IMR-90 (cell line): ENCODE measurements around the gene ZRSR2.
A peak's percentile ranks its signal among the peaks of the same experiment; 100 is the strongest.

Experiments
- BHLHE40 ChIP-seq: fragments of 150-350 bp; IDR thresholded peaks from 2 replicates; pipeline ENCODE4 v1.6.1; 2016; ENCODE audit warnings: mild to moderate bottlenecking, low read depth, low read length
- SMC3 ChIP-seq: fragments of 150-350 bp; IDR thresholded peaks from 2 replicates; pipeline ENCODE4 v1.6.1; 2016; ENCODE audit warnings: low read depth, mild to moderate bottlenecking, antibody characterized with exemption, low read length, moderate library complexity
- TF ChIP-seq, protein P1 (sequence below): conservative IDR thresholded peaks from 2 replicates; pipeline ENCODE4 v1.5.1; 2012; ENCODE audit warnings: mild to moderate bottlenecking, low read depth, low read length, improper control_type of control experiment

DNA sequence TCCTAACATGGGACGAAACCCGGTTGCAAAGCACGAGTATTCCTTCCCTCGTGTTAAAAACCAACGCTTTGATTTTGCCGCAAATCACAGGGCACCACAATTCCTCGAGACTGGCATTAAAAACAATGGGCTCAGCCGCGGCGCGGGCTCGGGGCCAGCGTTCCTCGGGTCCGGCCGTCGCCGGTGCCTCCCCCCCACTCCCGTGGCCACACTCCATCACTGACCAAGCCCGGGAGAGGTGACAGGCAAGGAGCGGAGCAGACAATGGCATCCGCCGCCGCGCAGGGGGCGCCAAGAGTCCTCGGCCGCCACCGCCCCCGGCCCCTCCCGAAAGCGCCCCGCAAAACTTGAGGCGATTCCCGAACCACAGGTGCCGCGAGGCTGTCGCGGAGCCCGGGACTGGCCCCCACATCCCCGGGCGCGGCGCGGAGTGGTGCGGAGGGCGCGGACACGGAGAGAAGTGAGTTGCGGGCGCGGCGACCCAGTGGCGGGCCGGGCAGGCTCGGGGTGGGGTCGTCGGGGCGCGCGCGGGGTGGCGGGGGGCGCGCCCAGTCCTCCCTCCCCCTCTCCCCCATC, 63.9 kb downstream of the ZRSR2 start:
- TF ChIP-seq, protein P1, sequence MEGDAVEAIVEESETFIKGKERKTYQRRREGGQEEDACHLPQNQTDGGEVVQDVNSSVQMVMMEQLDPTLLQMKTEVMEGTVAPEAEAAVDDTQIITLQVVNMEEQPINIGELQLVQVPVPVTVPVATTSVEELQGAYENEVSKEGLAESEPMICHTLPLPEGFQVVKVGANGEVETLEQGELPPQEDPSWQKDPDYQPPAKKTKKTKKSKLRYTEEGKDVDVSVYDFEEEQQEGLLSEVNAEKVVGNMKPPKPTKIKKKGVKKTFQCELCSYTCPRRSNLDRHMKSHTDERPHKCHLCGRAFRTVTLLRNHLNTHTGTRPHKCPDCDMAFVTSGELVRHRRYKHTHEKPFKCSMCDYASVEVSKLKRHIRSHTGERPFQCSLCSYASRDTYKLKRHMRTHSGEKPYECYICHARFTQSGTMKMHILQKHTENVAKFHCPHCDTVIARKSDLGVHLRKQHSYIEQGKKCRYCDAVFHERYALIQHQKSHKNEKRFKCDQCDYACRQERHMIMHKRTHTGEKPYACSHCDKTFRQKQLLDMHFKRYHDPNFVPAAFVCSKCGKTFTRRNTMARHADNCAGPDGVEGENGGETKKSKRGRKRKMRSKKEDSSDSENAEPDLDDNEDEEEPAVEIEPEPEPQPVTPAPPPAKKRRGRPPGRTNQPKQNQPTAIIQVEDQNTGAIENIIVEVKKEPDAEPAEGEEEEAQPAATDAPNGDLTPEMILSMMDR, result peak; percentile 19; the same call in 1 of the 2 replicates
- TF ChIP-seq SMC3, result 0 out of 2 replicates have a peak, but pooled peaks have one; percentile 7
- TF ChIP-seq BHLHE40, result no peak
